GM21515 (cell line): ENCODE results near the gene KLHL20.
A peak's percentile ranks its signal among the peaks of the same experiment; 100 is the strongest.
"Not testable (repeated sequence)": the region's sequence is repeated elsewhere in the genome, so short reads cannot be mapped to it uniquely, and the experiment has no call there.

ENCODE experiments used
- ATAC-seq: cut with Tn5 transposase; IDR thresholded peaks from one replicate; pipeline ENCODE4 v1.9.1; 2021; ENCODE audit not compliant: unreplicated experiment

KLHL20 gene

DNA sequence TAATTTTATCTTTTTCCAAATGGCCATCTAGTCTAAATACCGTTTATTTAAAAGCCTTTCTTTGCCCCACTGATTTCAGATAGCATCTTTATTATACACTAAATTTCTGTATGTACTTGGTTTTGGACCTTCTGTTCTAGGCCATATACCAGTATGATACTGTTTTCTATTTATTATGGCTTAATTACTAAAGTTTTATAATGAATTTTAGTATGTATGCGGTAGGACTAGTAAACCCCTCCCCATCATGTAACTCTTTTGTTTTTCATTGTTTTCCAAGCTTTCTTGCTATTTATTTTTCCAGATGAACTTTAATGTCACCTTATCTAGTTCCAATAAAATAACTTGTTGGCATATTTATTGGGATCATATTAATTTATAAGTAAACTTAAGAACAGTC lies 29.9 kb downstream of the KLHL20 start:
- no peak for ATAC-seq

DNA sequence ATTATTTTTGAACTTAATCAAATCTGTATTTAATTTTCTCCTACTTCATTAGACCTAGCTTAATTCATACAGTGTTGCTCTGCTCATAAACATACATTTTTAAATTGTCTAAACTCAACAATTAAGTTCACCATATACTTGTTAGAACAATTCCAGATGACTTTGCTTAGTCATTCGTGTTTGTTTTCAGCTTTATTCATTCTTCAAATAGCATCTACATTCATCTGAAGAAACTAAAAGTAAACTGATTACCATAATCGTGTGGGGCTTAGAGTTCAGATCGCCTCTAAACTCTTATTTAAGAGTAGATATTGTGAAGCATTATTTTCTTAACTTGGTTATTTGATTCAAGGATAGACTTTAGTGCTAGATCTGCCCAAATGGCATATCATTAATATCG lies 34.4 kb downstream of the KLHL20 start:
- no peak for ATAC-seq

DNA sequence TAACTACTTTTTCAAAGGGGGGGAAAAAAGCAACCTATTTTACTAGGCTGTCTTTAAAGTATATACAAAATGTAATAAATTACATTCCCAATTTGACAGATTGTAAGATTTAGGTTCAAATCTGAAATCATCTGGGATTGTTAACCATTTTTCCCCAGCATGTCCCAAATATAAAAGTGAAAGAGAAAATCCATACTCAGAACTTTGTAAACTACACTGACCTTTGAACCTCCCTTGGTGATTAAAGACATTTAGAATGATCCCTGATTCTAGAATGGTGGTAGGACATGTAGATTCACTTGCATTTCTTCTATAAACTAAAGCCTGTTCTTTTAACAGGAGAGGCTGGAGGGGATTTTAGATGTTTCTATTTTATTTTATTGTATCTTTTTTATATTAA lies 39.0 kb downstream of the KLHL20 start:
- no peak for ATAC-seq

DNA sequence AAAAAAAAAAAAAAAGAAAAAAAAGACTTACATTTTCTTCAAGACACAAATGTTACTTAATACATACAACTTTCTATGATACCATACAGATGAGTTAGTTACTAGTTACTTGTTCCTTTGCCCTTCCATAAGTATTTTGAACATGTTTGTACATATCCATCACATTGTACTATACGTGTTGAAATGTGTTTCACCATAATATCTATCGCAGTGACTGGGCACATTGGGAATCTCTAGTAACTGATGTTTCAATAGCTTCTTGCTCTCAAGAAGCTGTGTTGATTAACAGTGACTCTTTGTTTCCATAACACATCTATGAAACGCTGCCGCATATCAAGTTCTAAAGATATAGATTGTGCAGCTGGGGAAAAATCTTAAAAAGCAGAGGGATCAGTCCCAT lies 42.9 kb downstream of the KLHL20 start:
- no peak for ATAC-seq

DNA sequence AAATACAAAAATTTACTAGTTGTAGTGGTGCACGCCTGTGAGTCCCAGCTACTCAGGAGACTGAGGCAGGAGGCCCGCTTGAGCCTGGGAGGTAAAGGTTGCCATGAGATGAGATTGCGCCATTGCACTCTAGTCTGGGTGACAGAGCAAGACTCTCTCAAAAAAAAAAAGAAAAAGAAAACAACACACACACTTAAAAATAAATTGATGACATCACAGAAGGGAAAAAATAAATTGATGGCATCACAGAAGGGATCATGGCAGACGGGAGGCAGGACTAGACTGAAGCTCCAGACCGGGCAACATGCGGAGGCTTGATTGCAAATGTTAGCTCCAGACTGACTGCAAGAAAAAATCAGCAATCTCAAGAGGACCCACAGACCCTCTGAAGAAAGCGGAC lies 43.3 kb downstream of the KLHL20 start:
- ATAC-seq: no peak

DNA sequence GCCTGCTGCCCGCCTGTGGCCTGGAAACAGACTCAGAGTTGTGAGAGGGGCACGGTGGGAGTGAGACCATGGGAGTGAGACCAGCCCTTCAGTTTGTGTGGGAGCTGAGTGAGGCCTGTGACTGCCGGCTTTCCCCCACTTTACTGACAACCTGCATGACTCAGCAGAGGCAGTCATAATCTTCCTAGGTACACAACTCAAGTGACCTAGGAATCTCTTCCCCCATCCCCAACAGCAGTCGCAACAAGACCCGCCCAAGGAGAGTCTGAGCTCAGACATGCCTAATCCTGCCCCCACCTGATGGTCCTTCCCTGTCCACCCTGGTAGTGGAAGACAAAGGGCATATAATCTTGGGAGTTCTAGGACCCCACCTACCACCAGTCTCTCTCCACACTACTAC lies 44.2 kb downstream of the KLHL20 start:
- ATAC-seq: no peak

DNA sequence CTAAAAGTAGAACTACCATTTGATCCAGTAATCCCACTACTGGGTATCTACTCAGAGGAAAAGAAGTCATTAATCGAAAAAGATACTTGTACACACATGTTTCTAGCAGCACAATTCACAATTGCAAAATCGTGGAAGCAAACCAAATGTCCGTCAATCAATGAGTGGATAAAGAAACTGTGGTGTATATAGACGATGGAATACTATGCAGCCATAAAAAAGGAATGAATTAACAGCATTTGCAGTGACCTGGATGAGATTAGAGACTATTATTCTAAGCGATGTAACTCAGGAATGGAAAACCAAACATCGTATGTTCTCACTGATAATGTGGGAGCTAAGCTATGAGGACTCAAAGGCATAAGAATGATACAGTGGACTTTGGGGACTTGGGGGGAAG lies 49.5 kb downstream of the KLHL20 start:
- ATAC-seq: not testable (repeated sequence)

DNA sequence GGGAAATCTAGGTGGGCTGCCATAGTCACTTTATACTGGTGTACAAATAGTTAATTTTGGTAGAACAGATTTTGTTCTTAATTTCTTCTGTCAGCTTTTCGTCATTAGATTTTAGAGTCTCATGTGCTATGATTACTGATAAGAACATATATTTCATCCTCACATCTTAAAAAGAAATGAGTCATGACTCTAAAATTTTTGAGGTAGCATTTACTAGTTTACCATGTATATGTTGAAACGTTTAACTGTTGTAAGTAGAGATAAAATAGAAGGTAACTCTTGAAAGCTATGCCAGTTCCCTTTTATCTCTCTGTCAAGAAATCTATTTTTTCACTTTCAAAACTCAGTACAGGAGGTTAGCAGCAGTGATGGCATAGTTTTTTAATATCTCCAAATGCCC lies 53.4 kb downstream of the KLHL20 start:
- no peak for ATAC-seq

DNA sequence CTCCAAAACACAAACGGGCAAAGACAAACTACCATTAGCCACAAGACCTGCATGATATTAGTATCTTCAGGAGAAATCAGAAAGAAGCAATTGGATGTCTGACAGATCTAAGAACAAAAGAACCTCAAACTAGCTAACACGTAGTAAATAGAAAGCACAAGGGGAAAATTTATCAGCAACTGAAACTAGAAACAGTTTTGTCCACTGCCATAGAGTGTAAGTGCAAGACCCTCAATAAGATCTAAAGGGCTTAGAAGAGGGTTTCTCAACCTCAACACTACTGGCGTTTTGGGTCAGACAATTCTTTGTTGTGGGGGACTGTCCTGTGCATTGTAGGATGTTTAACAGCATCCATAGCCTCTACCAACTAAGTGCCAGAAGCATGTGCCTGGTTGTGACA lies 54.0 kb downstream of the KLHL20 start:
- no peak for ATAC-seq

DNA sequence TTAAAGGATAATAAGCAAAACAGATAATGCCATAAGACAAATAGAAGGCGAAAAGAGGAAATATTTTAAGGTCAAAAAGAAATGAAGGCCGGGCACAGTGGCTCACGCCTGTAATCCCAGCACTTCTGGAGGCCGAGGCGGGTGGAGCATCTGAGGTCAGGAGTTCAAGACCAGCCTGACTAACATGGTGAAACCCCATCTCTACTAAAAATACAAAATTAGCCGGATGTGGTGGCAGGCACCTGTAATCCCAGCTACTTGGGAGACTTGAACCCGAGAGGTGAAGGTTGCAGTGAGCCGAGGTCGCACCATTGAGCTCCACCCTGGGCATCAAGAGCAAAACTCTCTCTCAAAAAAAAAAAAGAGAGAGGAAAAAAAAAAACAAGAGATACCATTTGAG lies 55.5 kb downstream of the KLHL20 start:
- ATAC-seq: not testable (repeated sequence)

DNA sequence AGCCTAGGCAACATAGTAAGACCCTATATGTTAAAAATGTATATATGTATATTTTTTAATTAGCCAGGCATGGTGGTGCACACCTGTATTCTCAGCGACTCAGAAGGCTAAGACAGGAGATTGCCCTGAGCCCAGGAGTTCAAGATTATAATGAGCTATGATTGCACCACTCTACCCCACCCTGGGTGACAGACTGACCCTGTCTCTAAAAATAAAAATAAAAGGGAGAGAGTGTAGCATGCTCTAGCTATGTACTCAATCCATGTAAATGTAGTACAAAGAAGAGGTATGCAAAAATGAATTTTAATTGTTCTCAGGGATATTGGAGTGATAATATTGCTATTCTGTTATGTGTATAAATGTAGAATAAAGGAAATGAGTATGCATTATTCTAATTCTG lies 56.8 kb downstream of the KLHL20 start:
- ATAC-seq: no peak

DNA sequence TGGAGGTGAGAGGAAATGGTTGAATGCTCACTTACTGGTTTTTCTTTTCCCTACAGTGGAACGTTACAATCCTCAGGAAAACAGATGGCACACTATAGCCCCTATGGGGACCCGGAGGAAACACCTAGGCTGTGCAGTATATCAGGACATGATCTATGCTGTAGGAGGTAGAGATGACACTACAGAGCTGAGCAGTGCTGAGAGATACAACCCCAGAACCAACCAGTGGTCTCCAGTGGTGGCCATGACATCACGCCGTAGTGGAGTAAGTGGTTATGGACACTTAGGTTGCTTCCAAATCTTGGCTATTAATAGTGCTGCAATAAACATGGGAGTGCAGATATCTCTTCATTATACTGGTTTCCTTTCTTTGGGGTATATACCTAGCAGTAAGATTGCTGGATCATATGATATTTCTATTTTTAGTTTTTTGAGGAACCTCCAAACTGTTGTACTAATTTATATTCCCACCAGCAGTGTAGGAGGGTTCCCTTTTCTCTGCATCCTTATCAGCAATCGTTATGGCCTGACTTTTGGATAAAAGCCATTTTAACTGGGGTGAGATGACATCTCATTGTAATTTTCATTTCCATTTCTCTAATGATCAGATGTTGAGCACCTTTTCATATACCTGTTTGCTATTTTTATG lies 60.9 kb downstream of the KLHL20 start:
- ATAC-seq: no peak

DNA sequence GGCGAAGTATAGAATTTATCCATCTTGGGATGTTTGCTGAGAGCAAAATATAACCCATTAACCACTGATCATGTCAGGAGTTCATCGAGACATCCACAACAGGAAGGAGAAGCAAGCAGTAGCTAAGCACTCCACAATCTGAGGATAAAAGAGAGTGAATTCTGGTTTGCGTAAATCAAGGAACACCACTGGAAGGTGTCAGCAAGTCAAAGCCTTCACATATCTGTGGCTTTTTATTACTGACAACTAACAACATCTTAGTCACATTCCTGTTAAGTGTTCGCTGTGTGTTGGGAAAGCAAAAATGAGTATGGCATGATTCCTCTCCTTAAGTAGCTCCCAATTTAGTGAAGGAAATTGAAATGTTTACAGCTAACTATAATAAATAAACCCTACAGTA lies 65.2 kb downstream of the KLHL20 start:
- no peak for ATAC-seq

DNA sequence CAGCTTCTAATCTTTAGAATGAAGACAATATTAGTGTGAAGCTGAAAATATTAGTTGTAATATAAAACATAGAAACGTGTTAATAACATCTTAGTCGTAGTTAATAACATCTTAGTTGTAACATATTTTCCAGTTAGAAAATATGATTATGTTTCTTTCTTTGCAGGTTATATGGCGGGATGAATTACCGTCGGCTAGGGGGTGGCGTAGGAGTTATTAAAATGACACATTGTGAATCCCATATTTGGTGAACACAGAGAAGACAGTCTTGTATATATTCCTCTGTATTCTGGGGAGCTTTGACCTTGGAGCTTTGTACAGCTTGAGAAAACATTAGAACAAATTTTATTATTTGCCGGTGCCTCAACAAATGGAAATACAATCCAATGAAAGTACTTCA lies 70.2 kb downstream of the KLHL20 start:
- no peak for ATAC-seq

DNA sequence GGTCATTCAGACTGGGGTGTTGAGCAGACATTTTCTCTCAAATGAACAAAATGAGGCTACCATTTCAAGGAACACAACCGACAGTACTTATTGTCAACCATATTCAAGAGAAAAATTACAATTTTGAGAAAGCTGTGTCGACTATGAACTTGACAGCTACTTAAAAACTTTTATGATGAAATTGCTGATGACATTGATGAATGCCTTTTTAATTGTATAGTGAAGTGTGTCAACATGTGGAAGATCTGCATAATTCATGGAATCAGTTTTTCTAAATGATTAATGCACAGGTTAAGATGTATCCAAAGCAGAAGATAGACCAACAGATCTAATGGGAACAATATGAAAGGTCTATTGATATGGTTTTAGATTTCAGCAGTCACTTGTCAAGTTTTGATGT lies 75.1 kb downstream of the KLHL20 start:
- ATAC-seq: no peak

DNA sequence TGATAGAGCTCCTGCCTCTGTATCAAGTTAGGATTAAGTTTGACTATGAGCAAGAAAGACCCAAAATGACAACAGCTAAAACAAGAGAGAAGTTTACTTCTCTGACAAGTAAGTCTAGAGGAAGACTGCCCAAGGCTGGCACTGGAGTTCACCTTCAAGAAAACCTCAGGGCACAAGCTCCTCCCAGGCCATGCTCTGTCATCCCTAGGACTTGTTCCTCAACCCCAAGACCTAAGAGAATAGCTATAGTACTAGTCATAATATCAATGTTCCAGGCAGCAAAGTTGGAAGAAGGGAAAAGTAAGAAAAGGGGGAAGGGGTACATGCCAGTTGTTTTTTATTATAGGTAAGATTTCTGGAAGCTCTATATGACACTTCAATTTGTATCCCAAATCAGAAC lies 83.3 kb downstream of the KLHL20 start:
- ATAC-seq: no peak

DNA sequence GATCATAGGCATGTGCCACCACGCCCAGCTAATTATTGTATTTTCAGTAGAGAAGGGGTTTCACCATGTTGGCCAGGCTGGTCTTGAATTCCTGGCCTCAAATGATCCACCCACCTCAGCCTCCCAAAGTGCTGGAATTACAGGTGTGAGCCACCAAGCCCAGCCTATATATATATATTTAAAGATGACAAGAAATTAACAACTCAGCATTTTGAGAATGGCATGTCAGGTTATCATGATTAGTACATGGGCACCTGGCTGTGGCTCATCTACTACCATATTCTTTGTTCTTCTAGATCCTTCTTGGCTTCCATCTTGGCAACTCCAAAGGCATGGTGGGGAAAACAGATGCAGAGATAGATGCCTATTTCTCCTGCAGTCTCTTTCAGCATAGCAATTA lies 85.2 kb downstream of the KLHL20 start:
- ATAC-seq: not testable (repeated sequence)

DNA sequence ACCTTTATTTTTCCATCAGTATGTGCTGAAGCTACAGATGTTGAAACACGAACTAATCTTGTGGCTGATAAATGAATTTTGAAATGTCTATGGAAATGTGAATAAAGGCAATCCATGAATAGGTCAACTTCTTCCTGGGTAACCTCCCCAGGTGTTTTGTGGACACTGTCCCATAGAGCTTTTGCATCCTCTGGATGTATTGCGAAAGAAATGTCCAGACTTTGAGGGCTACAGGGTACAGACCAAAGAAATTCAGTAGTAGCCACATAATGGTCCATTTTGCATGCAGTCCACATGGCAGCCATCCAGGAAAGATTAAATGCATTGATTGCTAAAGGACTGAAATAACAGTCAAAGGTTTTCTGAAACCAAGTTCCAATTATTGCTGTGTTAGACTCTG lies 88.2 kb downstream of the KLHL20 start:
- ATAC-seq: no peak

DNA sequence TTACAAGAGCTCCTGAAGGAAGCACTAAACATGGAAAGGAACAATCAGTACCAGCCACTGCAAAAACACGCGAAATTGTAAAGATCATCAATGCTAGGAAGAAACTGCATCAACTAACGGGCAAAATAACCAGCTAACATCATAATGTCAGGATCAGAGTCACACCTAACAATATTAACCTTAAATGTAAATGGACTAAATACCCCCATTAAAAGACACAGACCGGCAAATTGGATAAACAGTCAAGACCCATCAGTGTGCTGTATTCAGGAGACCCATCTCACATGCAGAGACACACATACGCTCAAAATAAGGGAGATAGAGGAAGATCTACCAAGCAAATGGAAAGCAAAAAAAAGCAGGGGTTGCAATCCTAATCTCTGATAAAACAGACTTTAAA lies 98.9 kb downstream of the KLHL20 start:
- ATAC-seq: not testable (repeated sequence)

DNA sequence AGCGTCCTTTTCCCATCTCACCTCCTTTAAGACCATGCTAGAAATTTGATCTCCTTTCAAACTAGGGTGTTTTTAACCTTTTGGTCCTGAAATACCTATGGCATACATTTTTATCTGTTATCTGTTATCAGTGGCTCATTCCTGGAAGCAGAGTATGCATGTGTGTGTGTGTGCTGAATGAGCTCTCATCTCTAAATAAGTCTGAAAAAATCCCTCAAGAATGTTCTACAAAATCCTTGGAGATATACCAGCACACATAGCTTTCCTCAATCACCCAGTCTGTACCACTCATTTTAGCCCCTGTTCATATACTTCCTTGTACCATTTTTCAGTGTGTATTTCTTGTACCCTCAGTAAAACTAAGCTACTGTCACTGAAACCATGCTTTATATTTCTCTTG lies 103.7 kb downstream of the KLHL20 start:
- no peak for ATAC-seq

DNA sequence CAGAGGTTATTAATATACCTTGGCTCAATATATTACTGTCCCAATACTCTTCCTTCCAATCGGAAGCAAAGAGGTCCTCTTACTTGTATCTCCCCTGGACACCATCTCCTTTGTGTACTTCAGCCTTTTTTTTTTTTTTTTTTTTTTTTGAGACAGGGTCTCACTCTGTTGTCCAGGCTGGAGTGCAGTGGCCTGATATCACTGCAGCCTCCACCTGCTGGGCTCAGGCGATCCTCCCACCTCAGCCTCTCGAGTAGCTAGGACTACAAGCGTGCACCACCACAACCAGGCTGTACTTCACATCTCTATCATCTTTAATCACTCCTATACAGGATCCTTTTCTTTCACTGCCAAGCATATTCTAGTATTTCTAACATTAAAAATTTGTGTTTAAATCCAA lies 106.9 kb downstream of the KLHL20 start:
- ATAC-seq: no peak

DNA sequence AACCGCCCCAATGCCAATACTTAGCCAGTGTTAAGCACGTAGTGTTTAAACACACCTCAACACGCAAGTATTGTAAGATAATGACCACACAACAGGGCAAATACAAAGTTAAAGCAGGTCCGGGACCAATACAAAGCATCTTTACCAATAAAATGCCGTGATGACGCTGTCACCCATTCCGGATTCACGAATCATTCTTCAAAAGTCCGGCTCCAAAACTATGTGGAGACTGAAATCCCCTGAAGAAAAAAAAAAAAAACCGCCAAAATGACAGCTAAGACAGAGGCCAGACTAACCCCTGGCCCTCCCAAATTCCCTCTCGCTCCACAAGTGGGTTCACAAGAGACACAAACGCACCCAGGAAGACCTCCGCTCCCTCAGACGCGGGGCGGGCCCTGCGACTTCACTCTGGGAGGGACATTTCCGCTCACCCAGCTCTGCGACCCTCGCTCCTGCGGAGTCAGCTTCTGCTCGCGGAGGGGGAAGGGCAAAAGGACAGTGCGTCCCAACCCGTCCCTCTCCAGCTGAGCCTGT lies 109.1 kb downstream of the KLHL20 start:
- ATAC-seq: peak; percentile 33

DNA sequence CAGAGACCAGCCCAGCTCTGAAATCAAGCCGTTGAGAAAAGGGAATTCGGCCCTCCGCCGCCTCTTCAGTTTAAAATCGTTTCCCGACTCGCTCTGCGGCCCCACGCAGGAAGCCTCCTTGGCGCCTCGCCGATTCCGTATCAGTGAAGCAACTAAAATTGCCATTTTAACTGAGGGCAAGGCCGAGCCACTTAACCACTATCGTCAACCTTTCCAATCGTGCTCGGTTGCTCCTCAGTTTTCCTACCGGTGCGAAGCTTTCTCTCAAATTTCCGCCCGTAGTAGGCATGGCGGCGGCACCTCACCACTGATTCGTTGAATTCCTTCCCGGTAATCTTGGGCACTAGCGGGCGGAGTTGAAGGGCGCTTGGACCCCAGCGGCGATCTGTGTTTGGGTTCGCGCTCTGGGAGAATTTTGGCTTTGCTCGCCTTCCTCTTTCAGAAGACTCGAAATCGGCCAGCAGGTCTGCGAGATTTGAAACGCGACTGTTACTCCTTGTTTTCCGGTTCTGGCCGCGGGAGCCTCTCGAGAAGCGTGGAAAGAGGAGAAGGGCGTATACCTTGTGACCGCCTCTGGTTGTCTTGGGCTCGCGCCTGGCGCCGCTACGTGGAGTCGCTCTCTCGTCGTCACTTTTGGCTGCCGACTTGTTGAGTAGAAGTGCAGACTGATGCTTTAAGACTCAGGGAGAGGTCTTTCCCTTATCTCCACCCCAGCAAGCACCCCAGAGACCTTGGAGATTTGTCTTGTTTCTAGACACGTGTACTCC lies 109.7 kb downstream of the KLHL20 start, which contains the start of the genes CENPL and DARS2:
TSS of gene CENPL (minus strand) at position 569 of the 767 bp plus-strand sequence. CDS start 13,584 bp downstream, outside the sequence.
TSS of gene DARS2 (plus strand) at position 359 of the 767 bp plus-strand sequence. CDS start 557 bp downstream, outside the sequence.
- ATAC-seq: peak; percentile 82
